ENCODE data around the gene SNAPC3. TPM values are rescaled to one million over a fixed set of nuclear protein-coding genes. Genes with fewer than 3 reads are reported as not detected.

Gene SNAPC3
- total and polyA plus RNA-seq, 2 of the 4 experiments (the other 2 are of a cell fraction), result 22.0 to 31.0 TPM

- no peak overlapping the region for H3K56ac ChIP-seq (ENCODE audit: extremely low read depth, insufficient read depth, low read length)
- no peak overlapping the region for H2AFZ ChIP-seq (replicated peaks; ENCODE audit: low read length, poor library complexity)
- H2BK120ac ChIP-seq (ENCODE audit: low read depth, low read length), result no peak overlapping the region
- no peak overlapping the region for H3K4ac ChIP-seq (ENCODE audit: low read depth, low read length)
- dilution Hi-C loops (cut with HindIII; ENCODE audit: low sequenced_read_pairs, unreplicated experiment), result no loop called here
- peaks cover 26 to 49% of the 10 kb centered on the region in 2 experiments for H3K79me1 ChIP-seq (ENCODE audit: low read depth in 1 of 2, low read length in 2 of 2)
- H3K18ac ChIP-seq (ENCODE audit: low read depth, low read length), result no peak overlapping the region
- no peak for DNase-seq
- in situ Hi-C loops (cut with MboI; ENCODE audit: low sequenced_read_pairs), result no loop called here
- no peaks in the 10 kb centered on the region for H3K27me3 ChIP-seq (ENCODE audit: control insufficient read depth, insufficient read depth, low read length)
- H3K23ac ChIP-seq (ENCODE audit: low read depth, low read length), result no peak overlapping the region
- intact Hi-C loops (cut with micrococcal nuclease), result no loop called here
- no peak overlapping the region for H3K4me3 ChIP-seq (ENCODE audit: insufficient read depth, low read depth, low read length)
- BruUV-seq (replicated peaks), result no TSS peak
- H3K4me2 ChIP-seq (ENCODE audit: low read depth, low read length), result no peak overlapping the region
- H2AK5ac ChIP-seq (ENCODE audit: low read depth, low read length), result no peak overlapping the region
- H3K9me3 ChIP-seq (ENCODE audit: control insufficient read depth, insufficient read depth, low read length), result no peaks in the 10 kb centered on the region
- ChIA-PET CTCF (interaction anchor here (0.6 kb wide), 1 partner anchor 11 kb away, joined by 7 read pairs; no protein-coding TSS in a partner anchor), POLR2A (ENCODE audit: unreplicated experiment) (no interaction called here)
- whole genome bisulfite sequencing, 2 experiments (ENCODE audit: extremely low coverage in 2 of 2, insufficient read length in 1 of 2), result no CpG with 5 or more reads among the region's 3 CpGs
- no peak overlapping the region for H2BK20ac ChIP-seq (ENCODE audit: low read depth, low read length)
- H4K8ac ChIP-seq (ENCODE audit: low read depth in 2 of 2, low read length in 2 of 2), result no peak overlapping the region
- H2BK15ac ChIP-seq (ENCODE audit: low read depth, low read length), result no peak overlapping the region
- no peak; the same call in 1 of the 2 replicates for ATAC-seq (ENCODE audit: low read depth)
- H4K5ac ChIP-seq (ENCODE audit: low read depth, low read length), result no peak overlapping the region
- no peak overlapping the region for H2BK5ac ChIP-seq (ENCODE audit: low read depth, low read length, poor library complexity, severe bottlenecking)
- no peak overlapping the region for H3K27ac ChIP-seq (ENCODE audit: insufficient read depth, low read length)
- H4K91ac ChIP-seq (ENCODE audit: insufficient read depth, low read depth, low read length), result no peak overlapping the region
- H3K4me1 ChIP-seq (ENCODE audit: control insufficient read depth, insufficient read depth, low read length), result no peaks in the 10 kb centered on the region
- no peak overlapping the region for H3K9ac ChIP-seq (ENCODE audit: low read depth, low read length)
- H3K14ac ChIP-seq (replicated peaks; ENCODE audit: low read depth, low read length), result no peak overlapping the region
- peaks cover 4% of the 10 kb centered on the region for H3K9me1 ChIP-seq (ENCODE audit: insufficient read depth, low read length)
- H3K36me3 ChIP-seq (ENCODE audit: control insufficient read depth, insufficient read depth, low read length), result peaks cover 45% of the 10 kb centered on the region
- TF ChIP-seq BHLHE40 (IDR thresholded peaks at IDR 0.05; ENCODE audit: low read depth, low read length), result no peak
- TF ChIP-seq RCOR1 (IDR thresholded peaks at IDR 0.05; ENCODE audit: insufficient replicate concordance, low read length), result no peak
- TF ChIP-seq SMC3 (IDR thresholded peaks at IDR 0.05; ENCODE audit: low read depth, low read length), result no peak
- H2AK9ac ChIP-seq (replicated peaks; ENCODE audit: low read depth, low read length, poor library complexity), result no peak overlapping the region
- H4K20me1 ChIP-seq (ENCODE audit: insufficient read depth, low read length), result peaks cover 4% of the 10 kb centered on the region; the same call in 1 of the 2 replicates
Measured at GRCh38 chr9:15444141-15444540, 21.5 kb downstream of the SNAPC3 start.

Data from IMR-90 (cell line).